ENCODE measurements around the gene MSLN.

The MSLN gene

DNA sequence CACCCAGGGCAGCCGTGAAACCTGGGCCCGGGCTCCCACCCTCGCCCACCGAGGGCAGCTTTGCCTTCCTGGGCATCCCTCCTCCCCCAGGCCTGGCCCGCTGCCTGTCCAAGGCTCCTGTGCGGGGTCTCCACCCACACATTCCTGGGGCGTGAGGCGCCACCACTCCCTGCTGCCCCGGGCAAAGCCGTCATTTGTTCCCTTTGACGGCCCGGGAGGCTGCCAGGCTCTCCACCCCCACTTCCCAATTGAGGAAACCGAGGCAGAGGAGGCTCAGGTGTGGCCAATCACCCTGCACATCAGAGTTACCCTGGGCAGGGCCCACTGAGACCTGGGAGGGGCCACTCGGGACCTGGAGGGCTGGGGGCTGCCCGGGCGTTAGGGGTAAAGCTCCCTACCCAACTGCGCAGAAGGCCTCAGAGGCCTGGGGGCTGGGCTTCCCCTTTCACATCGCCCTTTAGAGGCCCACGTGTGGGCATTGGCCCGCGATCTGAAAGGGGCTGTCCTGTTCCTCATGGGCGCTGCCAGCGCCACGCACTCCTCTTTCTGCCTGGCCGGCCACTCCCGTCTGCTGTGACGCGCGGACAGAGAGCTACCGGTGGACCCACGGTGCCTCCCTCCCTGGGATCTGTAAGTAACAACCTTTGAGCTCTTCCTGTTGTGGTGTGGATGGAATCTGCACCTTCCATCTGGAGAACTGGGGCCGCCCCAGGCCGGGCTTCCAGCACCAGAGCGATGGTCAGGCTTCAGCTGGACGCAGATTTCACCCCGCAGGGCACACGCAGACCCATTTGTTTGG is at the start of gene MSLN:
TSS of gene MSLN (plus strand) at position 190 of the 799 bp plus-strand sequence. CDS start 1,947 bp downstream, outside the sequence.
- no peak for DNase-seq (ENCODE audit: low spot score)

DNA sequence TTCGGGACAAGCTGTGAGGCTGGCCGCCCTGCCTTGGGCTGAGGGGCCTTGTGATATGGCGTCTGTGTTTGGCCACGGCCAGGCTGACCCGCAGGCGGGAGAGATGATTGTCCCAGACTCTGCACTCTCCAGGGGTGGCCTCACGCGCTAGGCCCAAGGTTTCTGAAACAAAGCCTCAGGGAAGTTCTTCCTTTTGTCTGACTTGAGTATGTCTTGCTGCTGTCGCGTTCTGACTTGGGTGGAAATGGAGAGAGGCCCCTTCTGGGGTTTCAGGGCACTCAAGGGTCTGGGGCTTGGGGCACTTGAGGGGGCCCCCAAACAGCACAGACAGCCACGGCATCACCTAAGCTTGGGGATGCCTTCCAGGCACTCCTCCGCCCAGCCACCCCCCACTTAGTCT is 49.5 kb upstream of the MSLN start:
- no peak for DNase-seq (ENCODE audit: low spot score)

DNA sequence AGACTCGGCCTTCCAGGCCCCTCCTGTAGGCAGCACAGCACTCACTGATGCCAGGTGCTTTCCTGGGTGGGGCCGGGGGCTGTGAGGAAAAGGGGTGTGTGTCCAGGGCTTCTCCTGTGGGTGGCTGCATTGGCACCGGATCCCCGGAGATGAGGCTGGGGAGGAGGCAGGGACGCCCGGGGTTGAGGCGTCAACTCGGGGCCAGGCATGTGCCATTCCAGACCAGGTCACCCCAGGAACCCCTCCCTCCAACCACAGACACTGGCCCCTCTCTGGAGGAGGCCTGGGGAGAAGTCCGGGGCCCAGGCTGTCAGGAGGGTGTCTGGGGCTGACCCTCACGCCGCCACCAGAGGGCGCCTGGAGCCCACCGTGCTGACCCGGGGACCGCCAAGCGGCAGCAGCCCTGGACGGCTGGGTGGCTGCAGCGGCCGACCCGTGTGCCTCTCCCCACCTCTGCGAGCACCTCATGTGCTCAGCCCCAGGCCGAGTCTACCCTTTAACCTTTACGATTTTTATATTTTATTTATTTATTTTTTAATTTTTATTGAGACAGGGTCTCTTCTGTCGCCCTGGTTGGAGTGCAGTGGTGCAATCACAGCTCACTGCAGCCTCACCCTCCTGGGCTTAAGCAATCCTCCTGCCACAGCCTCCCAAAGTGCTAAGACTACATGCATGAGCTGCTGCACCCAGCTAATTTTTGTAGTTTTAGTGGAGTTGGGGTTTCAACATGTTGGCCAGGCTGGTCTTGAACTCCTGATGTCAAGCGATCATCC is 48.8 kb upstream of the MSLN start:
- DNase-seq (ENCODE audit: low spot score): peak; percentile 77

DNA sequence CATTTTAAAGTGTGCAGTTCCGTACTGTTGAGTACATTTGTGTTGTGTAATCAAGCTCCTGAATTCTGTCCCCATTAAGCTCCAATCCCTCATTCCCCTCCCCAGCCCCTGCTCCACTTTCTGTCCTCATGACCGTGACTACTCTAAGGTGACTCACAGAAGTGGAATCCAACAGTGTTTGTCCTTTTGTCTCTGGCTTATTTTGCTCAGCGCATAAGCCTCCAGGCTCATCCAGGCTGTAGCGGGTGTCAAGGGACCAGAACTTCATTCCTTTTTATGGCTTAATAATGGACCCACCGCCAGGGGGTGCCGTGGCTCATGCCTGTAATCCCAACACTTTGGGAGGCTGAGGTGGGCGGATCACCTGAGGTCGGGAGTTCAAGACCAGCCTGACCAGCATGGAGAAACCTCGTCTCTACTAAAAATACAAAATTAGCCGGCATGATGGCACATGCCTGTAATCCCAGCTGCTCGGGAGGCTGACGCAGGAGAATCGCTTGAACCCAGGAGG is 47.7 kb upstream of the MSLN start:
- peak; percentile 29 for DNase-seq (ENCODE audit: low spot score)

GRCh38 chr16:714079-714478 is 46.5 kb upstream of the MSLN start:
- DNase-seq (ENCODE audit: low spot score): no peak

DNA sequence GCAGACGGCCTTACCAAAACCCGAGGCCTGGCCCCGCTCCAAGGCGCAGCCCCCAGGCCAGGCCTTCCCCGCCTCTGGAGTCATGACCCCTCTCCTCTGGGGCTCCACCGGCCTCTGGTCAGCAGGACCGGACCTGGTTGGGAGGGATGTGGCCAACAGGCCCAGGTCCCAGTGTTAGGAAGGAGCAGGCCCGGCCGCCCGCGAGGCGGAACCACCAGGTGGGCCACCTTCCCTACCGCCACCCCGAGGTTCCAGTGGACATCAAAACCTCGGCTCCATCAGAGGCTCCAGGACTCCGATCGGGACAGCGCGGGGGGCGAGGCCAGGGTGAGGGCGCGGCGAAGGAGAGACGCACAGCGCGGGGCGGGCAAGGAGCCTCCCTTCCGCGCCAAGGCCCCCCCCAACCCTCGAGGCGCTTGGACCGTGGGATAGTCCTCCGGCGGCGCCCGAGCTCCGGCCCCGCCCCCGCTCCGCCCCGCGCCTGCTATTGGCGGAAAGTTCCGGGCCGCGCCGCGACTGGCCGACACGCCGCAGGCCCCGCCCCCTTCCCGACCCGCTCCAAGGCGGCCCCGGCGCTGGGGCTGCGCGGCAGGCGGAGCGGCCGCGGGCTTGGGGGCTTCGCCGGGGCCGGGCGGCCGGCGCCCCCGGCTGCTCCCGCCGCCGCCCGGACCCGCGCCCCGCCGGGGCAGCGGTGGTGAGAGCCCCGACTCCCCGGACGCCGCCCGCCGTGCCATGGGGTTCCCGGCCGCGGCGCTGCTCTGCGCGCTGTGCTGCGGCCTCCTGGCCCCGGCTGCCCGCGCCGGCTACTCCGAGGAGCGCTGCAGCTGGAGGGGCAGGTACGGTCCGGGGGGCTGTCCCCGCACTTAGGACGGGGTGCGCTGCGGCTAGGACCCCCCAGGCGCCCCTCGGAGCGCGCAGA is 45.7 kb upstream of the MSLN start, which contains the start of gene METRN:
TSS of gene METRN (plus strand) at position 561 of the 919 bp plus-strand sequence. CDS start at position 733, 172 bp downstream.
- peak; percentile 85 for DNase-seq (ENCODE audit: low spot score)

GRCh38 chr16:715477-716199 is 44.9 kb upstream of the MSLN start:
- DNase-seq (ENCODE audit: low spot score): no peak

- DNase-seq (ENCODE audit: low spot score): no peak
Measured at GRCh38 chr16:716200-716568, 44.4 kb upstream of the MSLN start.

GRCh38 chr16:716768-717325 is 43.7 kb upstream of the MSLN start:
- no peak for DNase-seq (ENCODE audit: low spot score)

DNA sequence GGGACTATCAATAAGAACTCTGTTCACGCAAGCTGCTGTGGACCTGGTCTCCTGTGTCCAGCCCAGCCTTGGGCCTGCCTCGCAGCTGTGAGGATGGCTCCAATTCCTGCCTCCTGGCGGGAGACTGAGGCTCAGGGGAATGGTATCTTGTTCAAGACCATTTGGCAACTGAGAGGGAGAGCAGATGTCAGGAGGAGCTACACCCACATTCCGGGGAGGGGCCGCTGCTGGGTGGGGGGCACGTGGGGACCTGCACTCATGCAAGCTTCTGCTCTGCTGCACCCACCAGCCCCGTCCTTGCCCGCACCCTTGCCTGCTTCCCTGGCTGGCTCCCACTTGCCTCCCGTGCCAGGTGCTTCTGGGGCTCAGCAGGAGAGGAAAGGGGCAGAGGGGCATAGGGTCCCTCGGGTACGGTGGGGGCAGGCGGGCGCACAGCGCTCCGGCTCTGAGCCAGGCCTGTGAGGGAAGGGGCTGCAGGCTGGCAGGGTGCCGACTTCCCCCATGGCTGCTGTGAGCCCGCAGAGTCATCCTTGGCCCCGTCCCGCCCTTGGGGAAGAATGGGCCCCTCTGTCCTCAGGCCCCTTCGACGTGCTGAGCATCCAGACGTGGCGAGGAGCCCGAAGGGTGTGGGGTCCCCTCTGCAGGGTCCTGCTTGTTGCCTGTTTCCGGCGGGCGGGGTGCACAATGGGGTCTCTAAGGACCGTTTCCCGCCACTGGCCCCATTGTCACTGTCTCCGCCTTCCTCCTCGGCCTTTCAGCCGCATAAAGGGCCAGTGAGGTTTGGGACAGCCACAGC is 42.9 kb upstream of the MSLN start:
- no peak for DNase-seq (ENCODE audit: low spot score)

DNA sequence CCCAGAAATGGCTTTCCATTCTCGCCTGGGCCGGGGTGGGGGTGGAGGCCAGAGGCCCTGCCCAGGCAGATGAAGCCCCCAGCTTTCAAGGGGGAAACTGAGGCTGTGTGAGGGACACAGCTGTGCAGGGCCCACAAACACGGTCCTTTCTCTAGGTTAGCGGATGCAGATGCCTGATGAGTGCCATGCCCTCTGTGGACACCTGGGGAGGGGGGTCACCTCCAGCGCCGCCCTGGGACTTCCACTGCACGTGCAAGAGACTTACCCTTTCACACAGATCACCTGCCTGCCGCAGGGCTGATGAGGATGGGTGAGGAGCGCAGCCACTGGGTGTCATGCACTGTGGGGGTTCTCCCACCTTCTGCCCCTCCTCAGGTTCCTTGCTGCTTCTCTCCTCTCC is 42.1 kb upstream of the MSLN start:
- DNase-seq (ENCODE audit: low spot score): no peak

GRCh38 chr16:718922-719321 is 41.6 kb upstream of the MSLN start:
- no peak for DNase-seq (ENCODE audit: low spot score)

GRCh38 chr16:719815-720446 is 40.6 kb upstream of the MSLN start:
- no peak for DNase-seq (ENCODE audit: low spot score)

- no peak for DNase-seq (ENCODE audit: low spot score)
Measured at GRCh38 chr16:720447-720989, 40.0 kb upstream of the MSLN start.

DNA sequence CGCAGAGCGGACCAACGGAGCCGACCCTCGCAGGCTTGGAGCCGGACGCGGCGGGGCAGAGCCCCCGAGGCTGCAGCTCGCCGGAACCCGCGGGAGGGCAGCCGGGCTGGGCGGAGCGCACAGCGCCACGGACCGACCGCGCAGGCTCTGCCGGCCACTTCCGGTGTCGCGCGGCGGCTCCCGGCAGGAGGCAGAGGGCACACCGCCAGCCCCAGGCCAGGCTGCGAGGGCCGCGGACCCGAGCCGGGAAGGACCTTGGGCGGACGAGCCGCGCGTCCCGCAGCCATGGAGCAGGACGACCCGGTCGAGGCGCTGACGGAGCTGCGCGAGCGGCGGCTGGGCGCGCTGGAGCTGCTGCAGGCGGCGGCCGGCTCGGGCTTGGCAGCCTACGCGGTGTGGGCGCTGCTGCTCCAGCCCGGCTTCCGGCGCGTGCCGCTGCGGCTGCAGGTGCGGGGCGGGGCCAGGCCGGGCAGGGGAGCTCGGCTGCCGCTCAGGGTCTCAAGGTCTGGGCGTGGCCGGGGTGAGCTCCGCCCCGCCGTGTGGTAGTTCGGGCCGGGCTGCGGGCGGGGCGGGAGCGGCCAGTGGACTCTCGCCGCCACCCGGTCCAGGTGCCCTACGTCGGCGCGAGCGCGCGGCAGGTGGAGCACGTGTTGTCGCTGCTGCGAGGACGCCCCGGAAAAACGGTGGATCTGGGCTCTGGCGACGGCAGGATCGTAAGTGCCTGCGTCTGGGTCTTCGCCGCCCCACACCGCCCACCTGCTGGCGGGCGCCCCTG is 39.4 kb upstream of the MSLN start, which contains the start of gene ANTKMT:
TSS of gene ANTKMT (plus strand) at position 157 of the 775 bp plus-strand sequence. CDS start at position 286, 129 bp downstream.
- peak; percentile 66 for DNase-seq (ENCODE audit: low spot score)

GRCh38 chr16:721765-722540 is 38.6 kb upstream of the MSLN start:
- no peak for DNase-seq (ENCODE audit: low spot score)

GRCh38 chr16:722835-723633 is 37.5 kb upstream of the MSLN start:
- DNase-seq (ENCODE audit: low spot score): no peak

Data from hematopoietic multipotent progenitor cell treated with erythropoietin and hydrocortisone succinate and interleukin-3 and kit ligand, for 15 days (in vitro differentiated cells).